Measurements from ENCODE around the gene TUBA3D.

GRCh38 chr2:131509615-131510014 lies 33.7 kb downstream of the TUBA3D start:
- no peak for TF ChIP-seq CTCF (IDR thresholded peaks at IDR 0.05)
- no peak for TF ChIP-seq REST (IDR thresholded peaks at IDR 0.05; ENCODE audit: insufficient read depth in 1 of 2, low read depth in 2 of 2, low read length in 1 of 2)
- no peak for TF ChIP-seq POLR2AphosphoS5 (IDR thresholded peaks at IDR 0.05; ENCODE audit: low read depth, low read length)
- no peak for TF ChIP-seq TCF7L2 (IDR thresholded peaks at IDR 0.05; ENCODE audit: low read depth, low read length)
